ENCODE results near the gene TMEM72.

TMEM72 gene

GRCh38 chr10:44969854-44970253 is 58.7 kb downstream of the TMEM72 start:
- DNase-seq: no peak

DNA sequence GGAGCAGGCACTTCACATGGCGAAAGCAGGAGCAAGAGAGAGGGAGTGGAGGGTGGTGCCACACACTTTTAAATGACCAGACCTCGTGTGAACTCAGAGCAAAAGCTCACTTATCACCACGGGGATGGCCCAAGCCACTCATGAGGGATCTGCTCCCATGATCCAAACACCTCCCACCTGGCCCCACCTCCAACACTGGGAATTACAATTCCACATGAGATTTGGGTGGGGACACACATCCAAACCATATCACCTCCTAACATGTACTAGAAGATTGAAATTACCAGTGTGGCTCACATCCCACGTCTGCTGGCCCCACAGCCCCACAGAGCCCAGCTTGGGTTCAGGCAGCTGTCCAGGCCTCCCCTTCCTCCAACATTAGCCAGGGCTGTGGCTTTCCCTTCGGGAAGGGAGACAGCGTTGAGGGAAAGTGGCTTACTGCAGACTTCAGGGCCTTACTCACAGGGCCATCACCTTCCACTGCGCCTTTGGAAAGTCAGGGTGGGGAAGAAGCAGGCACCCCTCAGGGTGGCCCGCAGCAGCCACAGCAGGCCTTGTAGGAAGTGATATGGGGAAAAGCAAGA is 59.8 kb downstream of the TMEM72 start:
- DNase-seq: no peak

DNA sequence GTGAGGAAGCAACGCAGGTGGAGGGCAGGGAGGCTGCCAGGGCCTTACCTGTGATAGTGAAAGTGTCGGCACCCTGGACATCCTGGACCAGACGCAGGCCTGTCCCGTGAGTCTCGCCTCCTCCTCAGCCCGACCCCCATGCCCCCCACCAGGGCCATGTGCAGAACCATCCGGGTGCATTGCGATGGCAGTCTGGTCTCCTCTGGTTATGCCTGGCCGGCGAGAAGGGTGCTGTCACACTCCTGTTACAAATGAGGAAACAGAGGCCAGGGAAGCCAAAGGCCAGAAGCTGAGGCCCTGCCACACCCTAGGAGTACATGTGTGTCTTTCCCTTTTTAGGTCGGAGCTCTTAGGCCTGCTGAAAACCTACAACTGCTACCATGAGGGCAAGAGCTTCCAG is 60.3 kb downstream of the TMEM72 start:
- DNase-seq: no peak

DNA sequence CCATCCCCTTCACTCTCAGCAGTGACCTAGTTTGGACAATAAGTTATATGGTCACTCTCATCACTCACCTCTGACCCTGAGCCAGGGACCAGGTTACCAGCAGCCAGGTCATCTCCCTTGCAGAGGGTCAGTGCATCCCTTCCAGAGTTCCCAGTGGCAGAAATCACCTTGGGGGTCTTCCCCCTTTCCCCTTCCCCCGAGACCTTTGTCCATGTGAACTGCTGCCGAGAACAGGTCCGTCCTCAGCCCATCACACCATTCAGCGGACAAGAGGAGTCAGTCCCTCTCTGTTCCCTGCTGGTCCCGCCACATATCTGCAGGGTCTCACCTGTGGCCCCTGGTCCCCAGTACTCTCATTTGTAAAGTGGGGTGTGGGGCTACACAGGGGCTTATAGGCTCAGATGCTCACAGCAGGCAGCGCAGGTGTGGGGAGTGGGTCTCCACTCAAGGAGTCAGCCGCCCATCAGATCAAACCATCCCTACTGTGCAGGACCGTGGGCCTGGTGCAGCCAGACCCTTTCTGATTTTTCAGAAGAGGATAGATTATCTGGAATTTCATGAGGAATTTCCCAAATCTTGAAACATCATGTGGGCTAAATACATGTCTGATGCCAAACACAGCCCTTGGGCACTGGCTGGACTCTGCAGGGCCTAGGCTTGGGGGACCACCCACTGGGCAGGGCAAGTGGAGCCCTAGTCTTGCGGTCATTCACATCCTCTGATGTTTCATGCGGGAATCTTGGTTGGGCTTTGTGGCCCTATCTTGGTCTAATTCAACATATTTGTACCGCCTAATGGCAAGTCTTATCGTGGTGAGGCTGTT is 61.0 kb downstream of the TMEM72 start:
- no peak for DNase-seq

DNA sequence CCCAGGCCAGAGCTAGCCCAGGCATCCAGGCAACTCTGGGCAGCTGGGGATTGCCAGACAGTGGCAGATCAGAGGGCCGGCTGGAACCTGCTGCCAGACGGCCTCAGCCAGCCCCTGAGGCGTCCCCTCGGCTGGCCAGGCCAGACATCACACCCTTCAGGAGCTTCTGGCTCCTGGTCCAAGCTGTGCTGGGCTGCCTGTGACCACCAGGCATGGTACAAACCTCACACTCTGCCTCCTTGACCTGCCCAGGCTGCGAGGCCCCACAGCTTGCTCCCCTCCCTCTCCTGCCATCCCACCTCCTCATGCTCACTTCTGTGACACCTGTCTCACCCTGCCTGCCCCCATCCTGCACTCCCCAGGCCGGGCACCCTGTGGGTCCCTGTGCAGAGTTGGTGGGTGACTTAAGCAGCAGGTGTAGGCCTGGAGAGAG is 61.8 kb downstream of the TMEM72 start:
- no peak for DNase-seq

GRCh38 chr10:44973323-44974081 is 62.4 kb downstream of the TMEM72 start:
- DNase-seq: no peak

DNA sequence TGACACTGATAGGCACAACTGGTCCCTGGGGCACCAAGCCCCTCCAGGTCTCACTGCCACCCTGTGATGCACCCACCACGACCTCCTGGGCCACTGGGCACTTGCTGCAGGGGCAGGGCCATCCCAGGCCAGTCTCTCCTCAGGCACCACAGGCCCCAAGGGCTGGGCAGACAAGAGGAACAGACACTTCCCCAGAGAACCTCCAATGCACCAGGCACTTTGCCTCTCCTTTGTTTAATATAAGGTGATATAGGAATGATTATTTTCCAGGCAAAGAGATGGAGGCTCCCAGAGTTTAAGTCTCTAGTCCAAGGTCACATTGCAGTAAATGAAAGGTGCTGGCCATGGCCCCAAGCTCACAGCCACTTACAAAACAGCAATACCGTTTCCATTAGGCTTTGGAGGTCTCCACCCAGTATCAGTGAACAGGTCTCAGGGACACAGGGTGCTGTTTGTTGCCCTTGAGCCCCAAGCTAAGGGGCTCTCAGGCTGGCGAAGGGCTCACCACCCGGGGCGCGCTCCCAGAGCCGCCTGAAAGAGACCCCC is 63.0 kb downstream of the TMEM72 start:
- DNase-seq: no peak

GRCh38 chr10:44974628-44975430 is 63.7 kb downstream of the TMEM72 start:
- DNase-seq: peak; percentile 45

- no peak for DNase-seq
Measured at GRCh38 chr10:44975431-44976331, 64.5 kb downstream of the TMEM72 start.

- no peak for DNase-seq
Measured at GRCh38 chr10:44976352-44977198, 65.4 kb downstream of the TMEM72 start.

DNA sequence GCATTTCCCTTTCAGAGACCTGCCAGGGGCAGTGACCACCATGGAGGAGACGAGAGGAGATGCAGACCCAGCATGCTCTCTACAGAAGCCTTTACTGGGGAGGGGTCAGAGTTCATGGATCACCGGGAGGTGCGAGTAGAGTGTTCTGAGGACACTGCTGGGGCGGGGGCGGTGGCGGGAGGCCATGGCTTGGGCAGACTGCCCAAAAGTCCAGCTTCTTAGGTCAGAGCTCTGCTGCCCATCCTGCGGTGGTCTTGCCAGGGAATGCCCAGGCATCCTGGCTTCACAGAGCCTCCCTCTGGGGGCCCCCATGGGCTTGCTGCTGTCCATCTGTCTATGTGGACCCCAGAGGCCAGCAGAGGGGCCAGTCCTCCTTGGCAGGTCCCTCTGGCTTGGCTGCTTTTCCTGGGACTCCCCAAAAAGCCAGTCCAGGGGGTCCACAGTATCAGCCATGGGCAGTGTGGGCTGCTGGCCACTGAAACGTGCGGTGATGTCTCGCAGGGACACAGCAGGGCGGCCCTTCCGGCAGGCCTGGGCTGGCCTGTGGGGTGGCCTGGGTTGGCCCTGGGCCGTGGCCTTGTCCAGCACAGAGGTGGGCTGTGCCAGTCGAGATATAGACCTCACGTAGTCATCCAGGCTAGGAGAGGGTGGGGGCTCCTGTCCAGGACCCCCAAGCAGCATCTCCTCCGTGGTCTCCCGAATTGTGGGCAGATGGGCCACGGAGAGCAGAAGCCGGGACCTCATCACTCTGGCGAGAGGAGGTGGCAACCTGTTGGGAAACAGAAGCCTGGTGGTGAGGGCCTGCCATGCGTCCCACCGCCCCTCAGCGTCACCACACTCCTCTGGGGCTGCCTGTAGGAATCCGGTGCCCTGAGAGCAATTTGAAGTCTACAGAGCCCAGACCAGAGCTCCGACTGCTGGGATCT is 66.4 kb downstream of the TMEM72 start:
- no peak for DNase-seq

- DNase-seq: no peak
Measured at GRCh38 chr10:44978213-44978569, 67.1 kb downstream of the TMEM72 start.

DNA sequence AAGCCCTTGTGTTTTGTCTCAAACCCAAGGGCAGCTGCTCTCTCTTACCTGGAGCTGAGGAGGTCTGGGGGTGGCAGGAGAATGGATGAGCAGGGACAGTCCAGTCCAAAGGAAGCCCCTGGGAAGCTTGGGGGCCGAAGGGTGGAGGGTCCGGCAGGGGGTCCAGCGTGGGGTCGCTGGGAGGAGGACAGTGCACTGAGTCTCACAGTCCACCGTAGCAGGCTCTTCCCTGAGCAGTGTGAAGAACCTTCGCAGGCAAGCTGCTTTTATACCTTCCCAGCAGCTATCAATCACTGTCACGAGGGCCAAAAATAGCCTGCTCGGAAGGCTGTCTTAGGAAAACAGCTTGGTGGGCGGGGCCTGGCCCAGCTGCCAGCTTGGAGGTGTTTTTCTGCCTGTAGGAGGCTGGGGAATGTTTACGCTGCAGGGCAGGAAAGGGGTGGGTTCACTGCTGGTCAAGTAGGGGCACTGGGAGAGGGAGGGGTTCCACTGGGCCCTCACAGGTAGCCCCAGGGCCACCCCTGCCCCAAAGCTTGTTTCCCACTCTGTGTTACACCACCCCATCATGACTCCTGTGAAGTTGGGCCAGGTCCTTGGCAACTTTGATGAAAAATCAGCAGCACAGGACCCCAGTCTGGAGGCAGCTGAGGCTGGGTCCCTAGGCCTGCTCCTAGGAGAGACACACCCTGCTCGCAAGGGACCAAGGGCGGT is 67.6 kb downstream of the TMEM72 start, which contains the start of gene DEPP1:
DEPP1 (minus strand) TSS at position 240 of the 711 bp plus-strand sequence. CDS start 779 bp downstream, outside the sequence.
- DNase-seq: no peak

- DNase-seq: no peak
Measured at GRCh38 chr10:44979281-44980191, 68.4 kb downstream of the TMEM72 start.

DNA sequence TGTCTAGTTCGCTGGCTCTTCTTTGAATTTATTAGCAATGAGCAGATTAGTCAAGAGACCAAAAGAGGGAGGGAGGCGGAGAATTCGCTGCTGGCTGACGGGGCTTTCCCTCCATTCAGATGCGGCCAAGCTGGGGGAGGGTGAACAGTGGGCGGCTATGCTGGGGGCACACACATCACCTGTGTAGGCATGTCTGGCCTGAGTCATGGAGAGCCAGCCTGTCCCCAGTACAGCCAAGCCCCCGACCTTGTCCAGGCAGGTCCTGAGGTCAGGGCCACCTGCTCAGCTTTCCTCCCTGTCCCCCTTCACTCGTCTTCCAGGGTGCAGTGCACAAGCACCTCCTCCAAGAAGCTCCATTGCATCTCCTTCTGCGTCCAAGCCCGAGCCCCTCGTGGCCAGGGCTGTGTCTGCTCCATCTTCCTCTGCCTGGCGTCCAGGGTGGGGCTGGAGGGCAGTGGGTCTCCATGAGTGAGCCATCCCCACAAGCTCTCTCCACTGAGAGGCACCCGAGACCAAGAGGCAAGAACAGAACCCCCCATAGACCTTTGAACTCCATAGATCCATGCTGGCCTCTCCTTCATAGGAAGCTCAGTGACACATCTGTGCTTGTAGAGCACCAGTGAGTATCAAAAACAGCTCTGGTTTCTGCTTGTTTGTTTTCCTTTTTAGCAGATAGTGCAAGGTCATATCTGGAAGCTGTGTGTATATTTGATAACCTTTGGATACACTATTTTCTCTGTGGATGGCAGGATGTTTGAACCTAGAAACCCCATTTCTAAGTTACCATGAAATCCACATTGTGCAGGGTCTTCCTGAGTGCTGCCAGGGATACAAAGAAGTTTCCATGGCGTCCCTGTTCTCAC is 69.4 kb downstream of the TMEM72 start:
- DNase-seq: no peak

Measured in activated CD4-positive, alpha-beta T cell treated with anti-CD3 and anti-CD28 coated beads for 1 hour (primary cell).